ENCODE results near the gene MRPS16. TPM values are rescaled to one million over a fixed set of nuclear protein-coding genes. Genes with fewer than 3 reads are reported as not detected.
A peak's percentile ranks its signal among the peaks of the same experiment; 100 is the strongest.

The MRPS16 gene
- total and polyA plus RNA-seq, 2 of the 13 experiments (the other 11 are each of a cell fraction or from before 2014, with no cell fraction given): 70.1 to 135 TPM

GRCh38 chr10:73246646-73247508 is 5.6 kb downstream of the MRPS16 start, which contains the start of gene DNAJC9 (continued):
- TF ChIP-seq ZSCAN5A (CRISPR knock-in tag; IDR thresholded peaks at IDR 0.05; ENCODE audit: borderline replicate concordance) (peak; percentile 64; the same call in 1 of the 2 replicates), ZKSCAN1 (IDR thresholded peaks at IDR 0.05; ENCODE audit: low read length) (no peak), DMAP1 (CRISPR knock-in tag; IDR thresholded peaks at IDR 0.05) (peak; percentile 97), EZH2 (conservative IDR thresholded peaks at IDR 0.05; ENCODE audit: low read depth, low read length) (no peak), MAX (IDR thresholded peaks at IDR 0.05) (peak; percentile 87), RFX5 (IDR thresholded peaks at IDR 0.05; ENCODE audit: low read depth, low read length) (no peak), JARID2 (CRISPR knock-in tag; IDR thresholded peaks at IDR 0.05; ENCODE audit: insufficient replicate concordance) (no peak), RFXANK (CRISPR knock-in tag; IDR thresholded peaks at IDR 0.05) (no peak), ZNF530 (CRISPR knock-in tag; IDR thresholded peaks at IDR 0.05; ENCODE audit: low read depth) (no peak), NR2F2 (IDR thresholded peaks at IDR 0.05; ENCODE audit: borderline replicate concordance, low read depth) (0 out of 2 replicates have a peak, but pooled peaks have one; percentile 11), STAT5B (CRISPR knock-in tag; IDR thresholded peaks at IDR 0.05) (no peak), CREBL2 (CRISPR knock-in tag; IDR thresholded peaks at IDR 0.05; ENCODE audit: borderline replicate concordance) (0 out of 2 replicates have a peak, but pooled peaks have one; percentile 80), GMEB2 (CRISPR knock-in tag; IDR thresholded peaks at IDR 0.05; ENCODE audit: low read depth) (peak; percentile 76), ZMYM3 (CRISPR knock-in tag; IDR thresholded peaks at IDR 0.05) (no peak), MAFF (IDR thresholded peaks at IDR 0.05; ENCODE audit: low read depth, low read length) (no peak), SSRP1 (CRISPR knock-in tag; IDR thresholded peaks at IDR 0.05) (no peak), DDIT3 (CRISPR knock-in tag; IDR thresholded peaks at IDR 0.05) (no peak), MTF1 (CRISPR knock-in tag; IDR thresholded peaks at IDR 0.05) (no peak), ZFAT (CRISPR knock-in tag; conservative IDR thresholded peaks at IDR 0.05) (no peak), ZNF660 (CRISPR knock-in tag; IDR thresholded peaks at IDR 0.05; ENCODE audit: borderline replicate concordance, low read depth) (no peak), ZNF317 (CRISPR knock-in tag; IDR thresholded peaks at IDR 0.05) (peak; percentile 80; the same call in 1 of the 2 replicates), ZNF263 (CRISPR knock-in tag; IDR thresholded peaks at IDR 0.05) (peak; percentile 40; the same call in 1 of the 2 replicates), ZNF3 (CRISPR knock-in tag; IDR thresholded peaks at IDR 0.05) (0 out of 2 replicates have a peak, but pooled peaks have one; percentile 18), ZBTB25 (CRISPR knock-in tag; IDR thresholded peaks at IDR 0.05) (peak; percentile 66; the same call in 1 of the 2 replicates), FOXO4 (CRISPR knock-in tag; conservative IDR thresholded peaks at IDR 0.05) (no peak), MTA3 (CRISPR knock-in tag; IDR thresholded peaks at IDR 0.05) (no peak)
